ENCODE data around the gene MSH6. TPM values are rescaled to one million over a fixed set of nuclear protein-coding genes. Genes with fewer than 3 reads are reported as not detected.
"Not testable (repeated sequence)": the region's sequence is repeated elsewhere in the genome, so short reads cannot be mapped to it uniquely, and the experiment has no call there.

MSH6 gene
- total RNA-seq, 1 experiment from 2014 or later: 152 TPM

GRCh38 chr2:47843407-47843806 lies 60.5 kb downstream of the MSH6 start:
- no peak for DNase-seq
- H3K27me3 ChIP-seq (ENCODE audit: control insufficient read depth, insufficient read depth, low read length): no peaks in the 10 kb centered on the region
- no peak overlapping the region for H3K4me3 ChIP-seq (ENCODE audit: insufficient read depth, low read depth, low read length)
- H3K36me3 ChIP-seq (replicated peaks; ENCODE audit: control insufficient read depth, insufficient read depth, low read length): no peaks in the 10 kb centered on the region

GRCh38 chr2:47844162-47844561 lies 61.2 kb downstream of the MSH6 start:
- Histone ChIP-seq H3K27me3 (ENCODE audit: control insufficient read depth, insufficient read depth, low read length) (no peaks in the 10 kb centered on the region), H3K4me3 (ENCODE audit: insufficient read depth, low read depth, low read length) (no peak overlapping the region), H3K36me3 (replicated peaks; ENCODE audit: control insufficient read depth, insufficient read depth, low read length) (no peaks in the 10 kb centered on the region)
- no peak for DNase-seq

GRCh38 chr2:47849368-47849767 lies 66.4 kb downstream of the MSH6 start:
- no peak for DNase-seq
- Histone ChIP-seq H3K36me3 (replicated peaks; ENCODE audit: control insufficient read depth, insufficient read depth, low read length) (no peaks in the 10 kb centered on the region), H3K4me3 (ENCODE audit: insufficient read depth, low read depth, low read length) (no peak overlapping the region), H3K27me3 (ENCODE audit: control insufficient read depth, insufficient read depth, low read length) (no peaks in the 10 kb centered on the region)

- Histone ChIP-seq H3K27me3 (ENCODE audit: control insufficient read depth, insufficient read depth, low read length) (no peaks in the 10 kb centered on the region), H3K4me3 (ENCODE audit: insufficient read depth, low read depth, low read length) (no peak overlapping the region), H3K36me3 (replicated peaks; ENCODE audit: control insufficient read depth, insufficient read depth, low read length) (no peaks in the 10 kb centered on the region)
- no peak for DNase-seq
Measured at GRCh38 chr2:47850198-47850597, 67.3 kb downstream of the MSH6 start.

- DNase-seq; H3K36me3 ChIP-seq (replicated peaks; ENCODE audit: control insufficient read depth, insufficient read depth, low read length); H3K27me3 ChIP-seq (ENCODE audit: control insufficient read depth, insufficient read depth, low read length); H3K4me3 ChIP-seq (ENCODE audit: insufficient read depth, low read depth, low read length): not testable (repeated sequence)
Measured at GRCh38 chr2:47853067-47853777, 70.3 kb downstream of the MSH6 start.

Other genes starting within 250 kb of the MSH6 start
- gene KCNK12, start 212.2 kb upstream of the MSH6 start, total RNA-seq (2014; rRNA removed; shearing (Covaris generic)): 9.6 and 16.0 TPM in 2 replicates
- 15.6 and 28.3 TPM in 2 replicates for gene FBXO11, start 123.4 kb downstream of the MSH6 start, total RNA-seq (2014; rRNA removed; shearing (Covaris generic))